ENCODE data around the gene SLC25A22. TPM values are rescaled to one million over a fixed set of nuclear protein-coding genes. Genes with fewer than 3 reads are reported as not detected.

The SLC25A22 gene
- polyA plus RNA-seq, 1 of the 3 experiments (the other 2 are of a cell fraction): 50.9 TPM

GRCh38 chr11:792535-792821 lies 5.6 kb downstream of the SLC25A22 start:
- ChIA-PET POLR2A (no interaction called here), CTCF (interaction anchor here (6.3 kb wide), 1 partner anchor 9 kb away, joined by 43 read pairs; no protein-coding TSS in a partner anchor)
- Histone ChIP-seq H3K9me2 (no peaks in the 10 kb centered on the region), H4K20me1 (ENCODE audit: insufficient read depth) (no peaks in the 10 kb centered on the region), H3K9me3 (no peaks in the 10 kb centered on the region), H3K4me1 (ENCODE audit: control insufficient read depth in 1 of 2, insufficient read depth in 2 of 2, low read depth in 1 of 2, low read length in 1 of 2) (peaks cover 8 to 48% of the 10 kb centered on the region in 2 experiments; a peak in 2 of 4 replicates), H2AFZ (ENCODE audit: low read depth) (no peak overlapping the region), H3F3A (replicated peaks; ENCODE audit: insufficient read depth) (peaks cover 16% of the 10 kb centered on the region), H3K27ac (ENCODE audit: low read depth in 2 of 2, low read length in 1 of 2) (no peak overlapping the region), H3K36me3 (replicated peaks in 1 of 2; ENCODE audit: control insufficient read depth in 1 of 2, insufficient read depth in 2 of 2, low read length in 1 of 2) (peaks cover 0 to 30% of the 10 kb centered on the region in 2 experiments), H3K4me2 (no peak overlapping the region), H3K4me3 (ENCODE audit: low read depth in 2 of 2, low read length in 1 of 2) (no peak overlapping the region), H3K9ac (no peak overlapping the region), H3K79me2 (ENCODE audit: insufficient read depth) (peaks cover 20% of the 10 kb centered on the region), H3K27me3 (ENCODE audit: insufficient read depth) (no peaks in the 10 kb centered on the region)
- no peak for DNase-seq
- WGBS (ENCODE audit: low lambda C conversion rate): 100% methylated on average over 5 of the region's 15 CpGs
- TF ChIP-seq, protein P1, sequence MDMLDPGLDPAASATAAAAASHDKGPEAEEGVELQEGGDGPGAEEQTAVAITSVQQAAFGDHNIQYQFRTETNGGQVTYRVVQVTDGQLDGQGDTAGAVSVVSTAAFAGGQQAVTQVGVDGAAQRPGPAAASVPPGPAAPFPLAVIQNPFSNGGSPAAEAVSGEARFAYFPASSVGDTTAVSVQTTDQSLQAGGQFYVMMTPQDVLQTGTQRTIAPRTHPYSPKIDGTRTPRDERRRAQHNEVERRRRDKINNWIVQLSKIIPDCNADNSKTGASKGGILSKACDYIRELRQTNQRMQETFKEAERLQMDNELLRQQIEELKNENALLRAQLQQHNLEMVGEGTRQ (IDR thresholded peaks at IDR 0.05; ENCODE audit: borderline replicate concordance, low read depth, low read length): no peak
- TF ChIP-seq RCOR1 (IDR thresholded peaks at IDR 0.05; ENCODE audit: low read length): no peak
- TF ChIP-seq, protein P2, sequence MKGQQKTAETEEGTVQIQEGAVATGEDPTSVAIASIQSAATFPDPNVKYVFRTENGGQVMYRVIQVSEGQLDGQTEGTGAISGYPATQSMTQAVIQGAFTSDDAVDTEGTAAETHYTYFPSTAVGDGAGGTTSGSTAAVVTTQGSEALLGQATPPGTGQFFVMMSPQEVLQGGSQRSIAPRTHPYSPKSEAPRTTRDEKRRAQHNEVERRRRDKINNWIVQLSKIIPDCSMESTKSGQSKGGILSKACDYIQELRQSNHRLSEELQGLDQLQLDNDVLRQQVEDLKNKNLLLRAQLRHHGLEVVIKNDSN (IDR thresholded peaks at IDR 0.05; ENCODE audit: borderline replicate concordance, low read depth): no peak
- no peak for TF ChIP-seq TEAD4 (IDR thresholded peaks at IDR 0.05; ENCODE audit: borderline replicate concordance, insufficient read depth)
- TF ChIP-seq TCF12 (IDR thresholded peaks at IDR 0.05): no peak
- no peak for TF ChIP-seq CHD2 (IDR thresholded peaks at IDR 0.05; ENCODE audit: low read length, partially characterized antibody)
- TF ChIP-seq GATA2 (CRISPR knock-in tag; IDR thresholded peaks at IDR 0.05): no peak
- TF ChIP-seq TAF1 (IDR thresholded peaks at IDR 0.05; ENCODE audit: borderline replicate concordance, low read depth, low read length): no peak
- TF ChIP-seq MEF2A (IDR thresholded peaks at IDR 0.05; ENCODE audit: borderline replicate concordance, low read depth): no peak
- TF ChIP-seq MXI1 (IDR thresholded peaks at IDR 0.05; ENCODE audit: low read depth, low read length): no peak
- TF ChIP-seq POLR2AphosphoS5 (IDR thresholded peaks at IDR 0.05; ENCODE audit: low read depth, low read length): no peak
- TF ChIP-seq NFIC (IDR thresholded peaks at IDR 0.05; ENCODE audit: borderline replicate concordance): no peak
- no peak for TF ChIP-seq EZH2phosphoT487 (IDR thresholded peaks at IDR 0.05; ENCODE audit: borderline replicate concordance, low read depth)
- no peak for TF ChIP-seq NRF1 (IDR thresholded peaks at IDR 0.05; ENCODE audit: low read depth, low read length)
- no peak for TF ChIP-seq SMC3 (IDR thresholded peaks at IDR 0.05; ENCODE audit: low read depth, low read length)
- TF ChIP-seq, protein P3, sequence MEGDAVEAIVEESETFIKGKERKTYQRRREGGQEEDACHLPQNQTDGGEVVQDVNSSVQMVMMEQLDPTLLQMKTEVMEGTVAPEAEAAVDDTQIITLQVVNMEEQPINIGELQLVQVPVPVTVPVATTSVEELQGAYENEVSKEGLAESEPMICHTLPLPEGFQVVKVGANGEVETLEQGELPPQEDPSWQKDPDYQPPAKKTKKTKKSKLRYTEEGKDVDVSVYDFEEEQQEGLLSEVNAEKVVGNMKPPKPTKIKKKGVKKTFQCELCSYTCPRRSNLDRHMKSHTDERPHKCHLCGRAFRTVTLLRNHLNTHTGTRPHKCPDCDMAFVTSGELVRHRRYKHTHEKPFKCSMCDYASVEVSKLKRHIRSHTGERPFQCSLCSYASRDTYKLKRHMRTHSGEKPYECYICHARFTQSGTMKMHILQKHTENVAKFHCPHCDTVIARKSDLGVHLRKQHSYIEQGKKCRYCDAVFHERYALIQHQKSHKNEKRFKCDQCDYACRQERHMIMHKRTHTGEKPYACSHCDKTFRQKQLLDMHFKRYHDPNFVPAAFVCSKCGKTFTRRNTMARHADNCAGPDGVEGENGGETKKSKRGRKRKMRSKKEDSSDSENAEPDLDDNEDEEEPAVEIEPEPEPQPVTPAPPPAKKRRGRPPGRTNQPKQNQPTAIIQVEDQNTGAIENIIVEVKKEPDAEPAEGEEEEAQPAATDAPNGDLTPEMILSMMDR (IDR thresholded peaks at IDR 0.05): no peak
- TF ChIP-seq, protein P4, sequence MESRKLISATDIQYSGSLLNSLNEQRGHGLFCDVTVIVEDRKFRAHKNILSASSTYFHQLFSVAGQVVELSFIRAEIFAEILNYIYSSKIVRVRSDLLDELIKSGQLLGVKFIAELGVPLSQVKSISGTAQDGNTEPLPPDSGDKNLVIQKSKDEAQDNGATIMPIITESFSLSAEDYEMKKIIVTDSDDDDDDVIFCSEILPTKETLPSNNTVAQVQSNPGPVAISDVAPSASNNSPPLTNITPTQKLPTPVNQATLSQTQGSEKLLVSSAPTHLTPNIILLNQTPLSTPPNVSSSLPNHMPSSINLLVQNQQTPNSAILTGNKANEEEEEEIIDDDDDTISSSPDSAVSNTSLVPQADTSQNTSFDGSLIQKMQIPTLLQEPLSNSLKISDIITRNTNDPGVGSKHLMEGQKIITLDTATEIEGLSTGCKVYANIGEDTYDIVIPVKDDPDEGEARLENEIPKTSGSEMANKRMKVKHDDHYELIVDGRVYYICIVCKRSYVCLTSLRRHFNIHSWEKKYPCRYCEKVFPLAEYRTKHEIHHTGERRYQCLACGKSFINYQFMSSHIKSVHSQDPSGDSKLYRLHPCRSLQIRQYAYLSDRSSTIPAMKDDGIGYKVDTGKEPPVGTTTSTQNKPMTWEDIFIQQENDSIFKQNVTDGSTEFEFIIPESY (IDR thresholded peaks at IDR 0.05; ENCODE audit: borderline replicate concordance, low read depth): no peak
